H1 (cell line): ENCODE measurements around the gene KIF26A. TPM values are rescaled to one million over a fixed set of nuclear protein-coding genes. Genes with fewer than 3 reads are reported as not detected.

Experiments used
- CTCF ChIA-PET: fragments of 300-600 bp; sonication (Branson Sonifier 250); formaldehyde crosslinking; loops from one replicate; lab custom pipeline; 2021; ENCODE audit not compliant: partially characterized antibody; lab: Charles Lee
- POLR2A ChIA-PET: fragments of 300-600 bp; sonication (Branson Sonifier 250); formaldehyde crosslinking; loops from one replicate; lab custom pipeline; 2021; ENCODE audit warnings: inconsistent platforms; ENCODE audit not compliant: partially characterized antibody; lab: Charles Lee
- DNase-seq, 2 experiments: peaks; one replicate each; pipeline versions ENCODE4 v3.0.0 to v3.0.0-alpha.2; 2010 to 2022; ENCODE audit warnings: low spot score in 2 of 2, low read depth in 1 of 2, mixed read lengths in 1 of 2
- FAIRE-seq: peaks from 2 replicates; lab custom pipeline; 2011; peaks lifted over from hg19 to GRCh38; lab: Jason Lieb, UNC
- H2AFZ ChIP-seq: 2 replicates; pipeline ENCODE4 v1.8.1; 2012; ENCODE audit warnings: low read length, inconsistent platforms
- H2AK5ac ChIP-seq: 2 replicates; pipeline ENCODE4 v1.6.1; 2013; ENCODE audit warnings: low read depth, low read length
- H2BK120ac ChIP-seq: replicated peaks from 2 replicates; pipeline ENCODE3; 2013; ENCODE audit warnings: low read depth, low read length, inconsistent platforms
- H2BK12ac ChIP-seq: 2 replicates; pipeline ENCODE4 v1.6.1; 2013; ENCODE audit warnings: low read depth, low read length
- H2BK15ac ChIP-seq: 2 replicates; pipeline ENCODE4 v1.6.1; 2013; ENCODE audit warnings: low read length
- H2BK20ac ChIP-seq: 2 replicates; pipeline ENCODE4 v1.6.1; 2013; ENCODE audit warnings: low read length
- H2BK5ac ChIP-seq: 2 replicates; pipeline ENCODE4 v1.6.1; 2013; ENCODE audit warnings: low read depth, low read length
- H3K14ac ChIP-seq: 2 replicates; pipeline ENCODE4 v1.6.1; 2013; ENCODE audit warnings: inconsistent platforms; ENCODE audit not compliant: insufficient read length
- H3K18ac ChIP-seq: 2 replicates; pipeline ENCODE4 v1.6.1; 2013; ENCODE audit warnings: low read length; ENCODE audit errors: extremely low read depth
- H3K23ac ChIP-seq: 2 replicates; pipeline ENCODE4 v1.6.1; 2013; ENCODE audit warnings: inconsistent platforms; ENCODE audit not compliant: insufficient read length
- H3K23me2 ChIP-seq: 2 replicates; pipeline ENCODE4 v1.6.1; 2013; ENCODE audit warnings: low read depth, low read length
- H3K27ac ChIP-seq: 2 replicates; pipeline ENCODE4 v1.6.1; 2011; ENCODE audit warnings: low read depth, low read length, inconsistent platforms
- H3K27me3 ChIP-seq, 4 experiments: replicated peaks in 1 of 4; 1 replicate in 1 of 4; 2 replicates in 3 of 4; pipeline versions ENCODE4 v1.6.1 to v1.8.1; 2011 to 2013; ENCODE audit warnings: low read length in 3 of 4, mild to moderate bottlenecking in 3 of 4, inconsistent platforms in 2 of 4, mixed read lengths in 2 of 4, moderate library complexity in 1 of 4; ENCODE audit not compliant: control insufficient read depth in 3 of 4, insufficient read depth in 3 of 4; ENCODE audit errors: extremely low read depth in 1 of 4
- H3K36me3 ChIP-seq, 4 experiments: 2 replicates each; pipeline versions ENCODE4 v1.6.1 to v1.8.1; 2011 to 2013; ENCODE audit warnings: mild to moderate bottlenecking in 4 of 4, low read length in 3 of 4, moderate library complexity in 2 of 4, control low read depth in 1 of 4, inconsistent platforms in 1 of 4; ENCODE audit not compliant: insufficient read depth in 4 of 4, control insufficient read depth in 2 of 4
- H3K4ac ChIP-seq: replicated peaks from 2 replicates; pipeline ENCODE3; 2013; ENCODE audit warnings: low read length, low read depth, mixed read lengths, inconsistent platforms; ENCODE audit not compliant: insufficient read length
- H3K4me1 ChIP-seq, 4 experiments: replicated peaks in 1 of 4; 1 replicate in 1 of 4; 2 replicates in 3 of 4; pipeline versions ENCODE4 v1.6.1 to v1.8.1; 2011 to 2013; ENCODE audit warnings: low read length in 3 of 4, inconsistent platforms in 2 of 4, mixed read lengths in 1 of 4; ENCODE audit not compliant: insufficient read depth in 4 of 4, control insufficient read depth in 3 of 4
- H3K4me2 ChIP-seq, 2 experiments: 2 replicates each; pipeline versions ENCODE4 v1.6.1 to v1.8.1; 2011 to 2013; ENCODE audit warnings: low read depth in 2 of 2, low read length in 2 of 2, control low read depth in 1 of 2, inconsistent platforms in 1 of 2, mild to moderate bottlenecking in 1 of 2; ENCODE audit not compliant: insufficient read depth in 1 of 2
- H3K4me3 ChIP-seq, 4 experiments: fragments of 200-600, 300-600 bp in 1 of 4; sonication (generic), shearing (Covaris generic), sonication (Bioruptor Twin) in 1 of 4; 2 replicates each; pipeline versions ENCODE4 v1.5.1 to v1.8.1; 2011 to 2016; ENCODE audit warnings: low read length in 4 of 4, low read depth in 3 of 4, control low read depth in 2 of 4, inconsistent platforms in 2 of 4, mild to moderate bottlenecking in 2 of 4, mixed read lengths in 1 of 4, moderate library complexity in 1 of 4; ENCODE audit not compliant: insufficient read depth in 2 of 4; ENCODE audit errors: extremely low read depth in 1 of 4
- H3K56ac ChIP-seq: replicated peaks from 2 replicates; pipeline ENCODE3; 2013; ENCODE audit warnings: low read depth, mild to moderate bottlenecking, mixed read lengths, low read length, inconsistent platforms; ENCODE audit not compliant: insufficient read length
- H3K79me1 ChIP-seq: 2 replicates; pipeline ENCODE4 v1.6.1; 2013; ENCODE audit warnings: low read depth, low read length, control low read depth
- H3K79me2 ChIP-seq, 2 experiments: 2 replicates each; pipeline versions ENCODE4 v1.6.1 to v1.8.1; 2012 to 2013; ENCODE audit warnings: low read length in 2 of 2, mild to moderate bottlenecking in 2 of 2, inconsistent platforms in 1 of 2; ENCODE audit not compliant: insufficient read depth in 2 of 2, control insufficient read depth in 1 of 2
- H3K9ac ChIP-seq, 4 experiments: replicated peaks in 1 of 4; 1 replicate in 1 of 4; 2 replicates in 3 of 4; pipeline versions ENCODE4 v1.6.1 to v1.8.1; 2011 to 2013; ENCODE audit warnings: low read depth in 3 of 4, low read length in 3 of 4, control low read depth in 2 of 4, mild to moderate bottlenecking in 2 of 4, moderate library complexity in 2 of 4, inconsistent platforms in 1 of 4; ENCODE audit errors: extremely low read depth in 1 of 4
- H3K9me3 ChIP-seq, 2 experiments: 2 replicates each; pipeline versions ENCODE4 v1.6.1 to v1.8.1; 2012 to 2013; ENCODE audit warnings: mild to moderate bottlenecking in 2 of 2, moderate library complexity in 2 of 2, control low read depth in 1 of 2, inconsistent platforms in 1 of 2, low read depth in 1 of 2, low read length in 1 of 2, mixed read lengths in 1 of 2; ENCODE audit not compliant: insufficient read depth in 2 of 2
- H4K20me1 ChIP-seq, 2 experiments: replicated peaks in 1 of 2; 2 replicates each; pipeline versions ENCODE3 to v1.8.1; 2011 to 2013; ENCODE audit warnings: inconsistent platforms in 2 of 2, low read length in 2 of 2, mild to moderate bottlenecking in 1 of 2; ENCODE audit not compliant: insufficient read depth in 2 of 2, control insufficient read depth in 1 of 2
- H4K5ac ChIP-seq: 2 replicates; pipeline ENCODE4 v1.6.1; 2013; ENCODE audit warnings: low read length, low read depth, mixed read lengths, inconsistent platforms; ENCODE audit not compliant: insufficient read length
- H4K8ac ChIP-seq: 2 replicates; pipeline ENCODE4 v1.8.0; 2013; ENCODE audit warnings: mild to moderate bottlenecking, moderate library complexity, low read length, inconsistent platforms; ENCODE audit not compliant: insufficient read depth; ENCODE audit errors: extremely low read depth
- H4K91ac ChIP-seq: replicated peaks from 2 replicates; pipeline ENCODE3; 2013; ENCODE audit warnings: low read length, mixed read lengths, inconsistent platforms; ENCODE audit not compliant: insufficient read length
- CEBPB ChIP-seq: IDR thresholded peaks from 2 replicates; pipeline ENCODE4 v1.6.1; 2012; ENCODE audit warnings: low read depth, low read length
- CTBP2 ChIP-seq: IDR thresholded peaks from 2 replicates; pipeline ENCODE4 v1.7.0; 2011; ENCODE audit warnings: borderline replicate concordance, mild to moderate bottlenecking, moderate library complexity, mixed read lengths, low read length; ENCODE audit not compliant: insufficient read depth, insufficient read length
- GABPA ChIP-seq: IDR thresholded peaks from 2 replicates; pipeline ENCODE4 v1.6.1; 2011; ENCODE audit warnings: mild to moderate bottlenecking, low read length, moderate library complexity, borderline replicate concordance; ENCODE audit not compliant: insufficient read depth
- WGBS, 2 experiments: shearing (Covaris generic) in 1 of 2; methylation state at CpG; one replicate each; pipeline versions ENCODE4 v1.1.6 to v1.1.7; 2013 to 2015; ENCODE audit warnings: low lambda C conversion rate in 2 of 2, mixed read lengths in 2 of 2, inconsistent platforms in 1 of 2, low coverage in 1 of 2, missing lambda C conversion rate in 1 of 2; ENCODE audit not compliant: insufficient replicate concordance in 2 of 2, insufficient coverage in 1 of 2, insufficient read length in 1 of 2; ENCODE audit errors: extremely low coverage in 1 of 2, missing lambda C conversion rate in 1 of 2; 5-methylcytosine and 5-hydroxymethylcytosine counted together
- polyA plus RNA-seq, 7 experiments: library from polyadenylated mRNA; depleted of rRNA in 3 of 7; stranded (reverse) in 5 of 7; unstranded in 2 of 7; fragments of >200 nt in 5 of 7; fragments of 200-250 nt in 2 of 7; gene quantifications; 1 replicate in 5 of 7; 2 replicates in 1 of 7; 4 replicates in 1 of 7; pipeline versions ENCODE4 v1.2.1 to v1.2.3, GENCODE V29; 2011 to 2013; ENCODE audit warnings: missing spikeins in 2 of 7, mixed read lengths in 2 of 7
- total RNA-seq: library from RNA; stranded (reverse); fragmentation: NEBNext Ultra II Directional; extraction: Animal tissue kit (Norgen Biotek cat#: 25700); gene quantifications from 2 replicates; pipeline ENCODE4 v1.2.1, GENCODE V29; 2021

The KIF26A gene
- total and polyA plus RNA-seq, 2 of the 8 experiments (the other 6 are each of a cell fraction or from before 2014, with no cell fraction given) = 11.5 to 41.6 TPM

DNA sequence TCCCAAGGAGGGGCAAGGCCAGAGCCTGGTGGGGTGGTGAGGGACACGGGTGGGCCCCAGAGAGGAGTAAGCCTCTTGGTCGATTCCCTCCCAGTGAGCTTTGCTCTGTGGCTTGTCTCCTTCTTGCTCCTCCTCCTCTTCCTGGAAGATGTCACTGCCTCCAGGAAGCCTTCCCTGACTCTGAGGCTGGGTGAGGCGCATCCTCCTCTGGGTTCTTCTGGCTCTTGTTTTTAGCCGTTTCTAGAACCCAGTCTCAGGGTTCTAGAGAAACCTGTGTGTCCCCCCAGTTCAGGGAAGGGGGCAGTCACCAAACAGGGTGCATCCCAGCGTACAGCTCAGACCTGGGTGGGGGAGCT lies 12.6 kb downstream of the KIF26A start:
- Histone ChIP-seq H3K4ac (peak overlapping the region; percentile 81), H3K27ac (no peak overlapping the region), H3K4me3 (no peak overlapping the region), H2BK20ac (peak overlapping the region; percentile 48; the same call in 1 of the 2 replicates), H2AK5ac (peak overlapping the region; percentile 96; the same call in 1 of the 2 replicates), H3K4me1 (peaks cover 0 to 39% (median 31%) of the 10 kb centered on the region in 4 experiments; a peak in 6 of 7 replicates), H4K91ac (peak overlapping the region; percentile 35), H2BK120ac (no peak overlapping the region), H4K8ac (peak overlapping the region; percentile 58; the same call in 1 of the 2 replicates), H2AFZ (no peak overlapping the region), H4K5ac (no peak overlapping the region), H3K4me2 (no peak overlapping the region), H3K79me2 (peaks cover 9 to 67% of the 10 kb centered on the region in 2 experiments; a peak in 3 of 4 replicates), H3K27me3 (no peaks in the 10 kb centered on the region), H3K23ac (no peak overlapping the region), H3K56ac (no peak overlapping the region), H3K23me2 (no peaks in the 10 kb centered on the region; the same call in 1 of the 2 replicates), H2BK12ac (peak overlapping the region; percentile 60; the same call in 1 of the 2 replicates), H3K9me3 (no peaks in the 10 kb centered on the region), H3K9ac (no peak overlapping the region), H2BK5ac (peak overlapping the region; percentile 95; the same call in 1 of the 2 replicates), H2BK15ac (no peak overlapping the region), H3K14ac (no peak overlapping the region), H3K18ac (peak overlapping the region; percentile 87; the same call in 1 of the 2 replicates), H3K79me1 (peaks cover 38% of the 10 kb centered on the region), H4K20me1 (peaks cover 11 to 25% of the 10 kb centered on the region in 2 experiments), H3K36me3 (peaks cover 0 to 13% (median 9%) of the 10 kb centered on the region in 4 experiments; a peak in 4 of 8 replicates)
- CTCF ChIA-PET = interaction anchor here (0.9 to 2.7 kb wide), 7 partner anchors 9 to 200 kb away, joined by 3 to 9 read pairs (median 3); no protein-coding TSS in a partner anchor
- POLR2A ChIA-PET = interaction anchor here (1.0 kb wide), 2 partner anchors 9 to 33 kb away, joined by 3 to 4 read pairs; no protein-coding TSS in a partner anchor
- TF ChIP-seq GABPA (no peak), CTBP2 (no peak), CEBPB (no peak)
- FAIRE-seq = no peak
- DNase-seq = no peak
- 80% methylated on average over 2 of the region's 5 CpGs; no CpG with 5 or more reads in 1 of the 2 experiments for WGBS, 2 experiments
